NCI-H2029 (cell line): ENCODE data around the gene PRMT9.

ENCODE experiments used
- DNase-seq: peaks from one replicate; lab custom pipeline; 2025; lab: John Stamatoyannopoulos, UW

PRMT9 gene

GRCh38 chr4:147683717-147684700, at the start of gene PRMT9:
Gene PRMT9, minus strand, starts transcription at chr4:147684163. Its CDS starts 176 bp downstream, at chr4:147683987.
- peak; percentile 71 for DNase-seq

GRCh38 chr4:147732518-147733235, 48.7 kb upstream of the PRMT9 start:
- no peak for DNase-seq

- no peak for DNase-seq
Observed at GRCh38 chr4:147731580-147732517, 47.9 kb upstream of the PRMT9 start, which contains the start of gene ARHGAP10. Gene ARHGAP10, plus strand, starts transcription at chr4:147732088. Its CDS starts 214 bp downstream, at chr4:147732302.

GRCh38 chr4:147730333-147730732, 46.4 kb upstream of the PRMT9 start:
- no peak for DNase-seq

GRCh38 chr4:147727476-147728028, 43.6 kb upstream of the PRMT9 start:
- DNase-seq = no peak

- no peak for DNase-seq
Observed at GRCh38 chr4:147725673-147726072, 41.7 kb upstream of the PRMT9 start.

GRCh38 chr4:147724468-147725201, 40.7 kb upstream of the PRMT9 start:
- no peak for DNase-seq

GRCh38 chr4:147723326-147723725, 39.4 kb upstream of the PRMT9 start:
- DNase-seq = no peak

GRCh38 chr4:147717878-147718277, 33.9 kb upstream of the PRMT9 start:
- DNase-seq = no peak

- DNase-seq = no peak
Observed at GRCh38 chr4:147714575-147715401, 30.8 kb upstream of the PRMT9 start.

- no peak for DNase-seq
Observed at GRCh38 chr4:147709999-147710398, 26.0 kb upstream of the PRMT9 start.

- no peak for DNase-seq
Observed at GRCh38 chr4:147707892-147708672, 24.1 kb upstream of the PRMT9 start.

- DNase-seq = no peak
Observed at GRCh38 chr4:147704846-147705245, 20.9 kb upstream of the PRMT9 start.

- no peak for DNase-seq
Observed at GRCh38 chr4:147696866-147697265, 12.9 kb upstream of the PRMT9 start.

- no peak for DNase-seq
Observed at GRCh38 chr4:147693218-147693617, 9.3 kb upstream of the PRMT9 start.

GRCh38 chr4:147691820-147692219, 7.9 kb upstream of the PRMT9 start:
- DNase-seq = no peak

- DNase-seq = no peak
Observed at GRCh38 chr4:147689067-147689466, 5.1 kb upstream of the PRMT9 start.

- no peak for DNase-seq
Observed at GRCh38 chr4:147683188-147683591, 773 bp downstream of the PRMT9 start.

GRCh38 chr4:147682755-147683154, 1.2 kb downstream of the PRMT9 start:
- DNase-seq = no peak
